ENCODE data around the gene BCAS1. TPM values are rescaled to one million over a fixed set of nuclear protein-coding genes. Genes with fewer than 3 reads are reported as not detected.

The BCAS1 gene
- total and polyA plus RNA-seq, 2 donors (not counting 3 experiments of a cell fraction or from before 2014, with no cell fraction given): not detected

DNA sequence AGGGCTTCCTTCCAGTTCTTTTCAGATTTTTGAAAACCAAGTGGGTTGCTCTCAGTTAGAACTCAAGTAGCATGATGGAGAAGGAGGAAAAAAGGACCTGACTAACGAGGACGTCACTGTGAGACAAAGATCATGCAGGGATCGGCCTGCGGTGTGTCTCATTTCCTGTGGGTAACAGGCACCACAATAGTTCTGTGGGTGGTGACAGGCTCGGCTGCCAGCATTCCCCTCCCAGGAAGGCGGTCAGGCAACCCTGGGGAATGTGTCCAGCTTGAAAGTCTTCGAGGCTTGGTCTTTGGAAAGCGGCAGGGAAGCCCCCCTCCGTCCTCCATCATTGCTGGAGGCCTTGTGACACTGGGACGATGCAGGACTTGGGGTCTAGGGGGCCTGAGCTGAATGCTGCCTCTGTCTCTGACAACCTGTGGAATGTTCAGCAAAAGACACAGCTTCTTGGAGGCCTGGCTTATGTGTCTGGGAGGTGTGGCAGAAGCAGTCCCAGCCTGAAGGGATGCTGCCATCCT is 121.0 kb downstream of the BCAS1 start:
- peak; percentile 63 for DNase-seq (ENCODE audit: low read depth, low spot score)
- Histone ChIP-seq H3K27ac (ENCODE audit: insufficient read depth, low read depth, low read length) (peak overlapping the region; percentile 52), H3K4me2 (ENCODE audit: insufficient read depth, low read length) (no peak overlapping the region), H3K4me3 (replicated peaks in 1 of 3; ENCODE audit: insufficient read depth in 1 of 3, low read depth in 1 of 3, low read length in 3 of 3) (no peak overlapping the region), H3K4me1 (ENCODE audit: control insufficient read depth, extremely low read depth, insufficient read depth, low read length) (peaks cover 14% of the 10 kb centered on the region), H4K20me1 (replicated peaks; ENCODE audit: control insufficient read depth, extremely low read depth, insufficient read depth, low read length) (no peaks in the 10 kb centered on the region), H2AFZ (ENCODE audit: low read depth, low read length) (peak overlapping the region; percentile 61), H3K9me3 (replicated peaks; ENCODE audit: control insufficient read depth, insufficient read depth, low read length) (no peaks in the 10 kb centered on the region), H3K27me3 (ENCODE audit: control insufficient read depth in 2 of 2, insufficient read depth in 2 of 2, low read length in 2 of 2) (no peaks in the 10 kb centered on the region), H3K9ac (replicated peaks; ENCODE audit: extremely low read depth, insufficient read depth, low read length) (no peak overlapping the region), H3K79me2 (ENCODE audit: control insufficient read depth, insufficient read depth, low read length) (no peaks in the 10 kb centered on the region), H3K9me1 (replicated peaks; ENCODE audit: control insufficient read depth, extremely low read depth, insufficient read depth, low read length) (no peaks in the 10 kb centered on the region), H3K36me3 (ENCODE audit: control insufficient read depth in 2 of 2, extremely low read depth in 1 of 2, insufficient read depth in 2 of 2, low read length in 2 of 2) (no peaks in the 10 kb centered on the region)
- intact Hi-C loops (cut with micrococcal nuclease): loop anchor here (5.0 to 10.0 kb wide), 2 partner anchors 535 to 1457 kb away; no protein-coding TSS in a partner anchor
- TF ChIP-seq FOS (IDR thresholded peaks at IDR 0.05; ENCODE audit: borderline replicate concordance, insufficient read depth, low read length): peak; percentile 73
- TF ChIP-seq, protein P1, sequence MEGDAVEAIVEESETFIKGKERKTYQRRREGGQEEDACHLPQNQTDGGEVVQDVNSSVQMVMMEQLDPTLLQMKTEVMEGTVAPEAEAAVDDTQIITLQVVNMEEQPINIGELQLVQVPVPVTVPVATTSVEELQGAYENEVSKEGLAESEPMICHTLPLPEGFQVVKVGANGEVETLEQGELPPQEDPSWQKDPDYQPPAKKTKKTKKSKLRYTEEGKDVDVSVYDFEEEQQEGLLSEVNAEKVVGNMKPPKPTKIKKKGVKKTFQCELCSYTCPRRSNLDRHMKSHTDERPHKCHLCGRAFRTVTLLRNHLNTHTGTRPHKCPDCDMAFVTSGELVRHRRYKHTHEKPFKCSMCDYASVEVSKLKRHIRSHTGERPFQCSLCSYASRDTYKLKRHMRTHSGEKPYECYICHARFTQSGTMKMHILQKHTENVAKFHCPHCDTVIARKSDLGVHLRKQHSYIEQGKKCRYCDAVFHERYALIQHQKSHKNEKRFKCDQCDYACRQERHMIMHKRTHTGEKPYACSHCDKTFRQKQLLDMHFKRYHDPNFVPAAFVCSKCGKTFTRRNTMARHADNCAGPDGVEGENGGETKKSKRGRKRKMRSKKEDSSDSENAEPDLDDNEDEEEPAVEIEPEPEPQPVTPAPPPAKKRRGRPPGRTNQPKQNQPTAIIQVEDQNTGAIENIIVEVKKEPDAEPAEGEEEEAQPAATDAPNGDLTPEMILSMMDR (IDR thresholded peaks at IDR 0.05; ENCODE audit: extremely low read depth in 1 of 2, insufficient read depth in 1 of 2, low read depth in 1 of 2, low read length in 2 of 2): no peak
- TF ChIP-seq EZH2 (IDR thresholded peaks at IDR 0.05; ENCODE audit: borderline replicate concordance, low read depth, low read length, severe bottlenecking): no peak
- no peak for TF ChIP-seq MYC (IDR thresholded peaks at IDR 0.05; ENCODE audit: low read depth, low read length)
- peak; percentile 79 for TF ChIP-seq GATA2 (IDR thresholded peaks at IDR 0.05; ENCODE audit: insufficient read depth, insufficient read length, low read depth, low read length)
- TF ChIP-seq, protein P2, sequence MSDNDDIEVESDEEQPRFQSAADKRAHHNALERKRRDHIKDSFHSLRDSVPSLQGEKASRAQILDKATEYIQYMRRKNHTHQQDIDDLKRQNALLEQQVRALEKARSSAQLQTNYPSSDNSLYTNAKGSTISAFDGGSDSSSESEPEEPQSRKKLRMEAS (IDR thresholded peaks at IDR 0.05; ENCODE audit: insufficient read depth, insufficient read length): no peak
- no peak for TF ChIP-seq POLR2A (IDR thresholded peaks at IDR 0.05; ENCODE audit: low read depth, low read length)
- peak; percentile 47 for TF ChIP-seq JUN (IDR thresholded peaks at IDR 0.05; ENCODE audit: borderline replicate concordance, insufficient read depth, insufficient read length, low read depth)
- TF ChIP-seq POLR2AphosphoS5 (IDR thresholded peaks at IDR 0.05; ENCODE audit: insufficient read depth, low read depth, low read length): peak; percentile 48
- dilution Hi-C loops (cut with MboI; ENCODE audit: extremely low pct_ligation_motif_present, low sequenced_read_pairs): loop anchor here (25.0 kb wide), 1 partner anchor 362 kb away; the partner anchor contains the start of gene ZNF217
- CTCF ChIA-PET: interaction anchor here (1.3 to 3.3 kb wide), 4 partner anchors 10 to 1637 kb away, joined by 4 to 10 read pairs (median 7); no protein-coding TSS in a partner anchor
- POLR2A ChIA-PET: no interaction called here
- peak; percentile 95 for FAIRE-seq
- no TSS peak for BruUV-seq (replicated peaks)
